ENCODE results near the gene KY. TPM values are rescaled to one million over a fixed set of nuclear protein-coding genes. Genes with fewer than 3 reads are reported as not detected.

The KY gene
- total RNA-seq, 1 donor: under 0.01 TPM

GRCh38 chr3:134622806-134623365 lies 27.9 kb downstream of the KY start:
- Histone ChIP-seq H3K9me3 (ENCODE audit: low read depth, low read length) (no peaks in the 10 kb centered on the region), H3K4me3 (ENCODE audit: low read length) (no peak overlapping the region), H3K4me1 (ENCODE audit: insufficient read depth, low read length) (peaks cover 6% of the 10 kb centered on the region), H3K27me3 (ENCODE audit: insufficient read depth, low read length) (no peaks in the 10 kb centered on the region)

GRCh38 chr3:134621854-134622253 lies 29.0 kb downstream of the KY start:
- Histone ChIP-seq H3K4me3 (ENCODE audit: low read length) (no peak overlapping the region), H3K27me3 (ENCODE audit: insufficient read depth, low read length) (no peaks in the 10 kb centered on the region), H3K4me1 (ENCODE audit: insufficient read depth, low read length) (peaks cover 6% of the 10 kb centered on the region), H3K9me3 (ENCODE audit: low read depth, low read length) (no peaks in the 10 kb centered on the region)

GRCh38 chr3:134620476-134621115 lies 30.2 kb downstream of the KY start:
- H3K4me1 ChIP-seq (ENCODE audit: insufficient read depth, low read length): peaks cover 6% of the 10 kb centered on the region
- no peak overlapping the region for H3K4me3 ChIP-seq (ENCODE audit: low read length)
- no peaks in the 10 kb centered on the region for H3K9me3 ChIP-seq (ENCODE audit: low read depth, low read length)
- no peaks in the 10 kb centered on the region for H3K27me3 ChIP-seq (ENCODE audit: insufficient read depth, low read length)

- Histone ChIP-seq H3K4me3 (ENCODE audit: low read length) (no peak overlapping the region), H3K27me3 (ENCODE audit: insufficient read depth, low read length) (no peaks in the 10 kb centered on the region), H3K9me3 (ENCODE audit: low read depth, low read length) (no peaks in the 10 kb centered on the region), H3K4me1 (ENCODE audit: insufficient read depth, low read length) (peaks cover 6% of the 10 kb centered on the region)
Observed at GRCh38 chr3:134619884-134620445, 30.9 kb downstream of the KY start.

GRCh38 chr3:134619301-134619615 lies 31.6 kb downstream of the KY start:
- peaks cover 6% of the 10 kb centered on the region for H3K4me1 ChIP-seq (ENCODE audit: insufficient read depth, low read length)
- no peaks in the 10 kb centered on the region for H3K27me3 ChIP-seq (ENCODE audit: insufficient read depth, low read length)
- no peaks in the 10 kb centered on the region for H3K9me3 ChIP-seq (ENCODE audit: low read depth, low read length)
- no peak overlapping the region for H3K4me3 ChIP-seq (ENCODE audit: low read length)

GRCh38 chr3:134618478-134619300 lies 32.1 kb downstream of the KY start:
- Histone ChIP-seq H3K4me1 (ENCODE audit: insufficient read depth, low read length) (peaks cover 6% of the 10 kb centered on the region), H3K27me3 (ENCODE audit: insufficient read depth, low read length) (no peaks in the 10 kb centered on the region), H3K9me3 (ENCODE audit: low read depth, low read length) (no peaks in the 10 kb centered on the region), H3K4me3 (ENCODE audit: low read length) (no peak overlapping the region)

- Histone ChIP-seq H3K4me1 (ENCODE audit: insufficient read depth, low read length) (peaks cover 6% of the 10 kb centered on the region), H3K4me3 (ENCODE audit: low read length) (no peak overlapping the region), H3K27me3 (ENCODE audit: insufficient read depth, low read length) (no peaks in the 10 kb centered on the region), H3K9me3 (ENCODE audit: low read depth, low read length) (no peaks in the 10 kb centered on the region)
Observed at GRCh38 chr3:134617608-134618477, 33.0 kb downstream of the KY start.

- Histone ChIP-seq H3K4me1 (ENCODE audit: insufficient read depth, low read length) (peaks cover 3% of the 10 kb centered on the region), H3K4me3 (ENCODE audit: low read length) (no peak overlapping the region), H3K27me3 (ENCODE audit: insufficient read depth, low read length) (no peaks in the 10 kb centered on the region), H3K9me3 (ENCODE audit: low read depth, low read length) (no peaks in the 10 kb centered on the region)
Observed at GRCh38 chr3:134615743-134616142, 35.1 kb downstream of the KY start.

GRCh38 chr3:134614955-134615354 lies 35.9 kb downstream of the KY start:
- Histone ChIP-seq H3K27me3 (ENCODE audit: insufficient read depth, low read length) (no peaks in the 10 kb centered on the region), H3K9me3 (ENCODE audit: low read depth, low read length) (no peaks in the 10 kb centered on the region), H3K4me3 (ENCODE audit: low read length) (no peak overlapping the region), H3K4me1 (ENCODE audit: insufficient read depth, low read length) (peaks cover 3% of the 10 kb centered on the region)

GRCh38 chr3:134613006-134613520 lies 37.8 kb downstream of the KY start:
- Histone ChIP-seq H3K4me1 (ENCODE audit: insufficient read depth, low read length) (peaks cover 5% of the 10 kb centered on the region), H3K27me3 (ENCODE audit: insufficient read depth, low read length) (no peaks in the 10 kb centered on the region), H3K9me3 (ENCODE audit: low read depth, low read length) (no peaks in the 10 kb centered on the region), H3K4me3 (ENCODE audit: low read length) (no peak overlapping the region)

GRCh38 chr3:134611516-134611915 lies 39.3 kb downstream of the KY start:
- H3K9me3 ChIP-seq (ENCODE audit: low read depth, low read length): no peaks in the 10 kb centered on the region
- H3K27me3 ChIP-seq (ENCODE audit: insufficient read depth, low read length): no peaks in the 10 kb centered on the region
- H3K4me3 ChIP-seq (ENCODE audit: low read length): no peak overlapping the region

GRCh38 chr3:134610432-134611385 lies 40.1 kb downstream of the KY start:
- no peaks in the 10 kb centered on the region for H3K27me3 ChIP-seq (ENCODE audit: insufficient read depth, low read length)
- H3K9me3 ChIP-seq (ENCODE audit: low read depth, low read length): no peaks in the 10 kb centered on the region

More at GRCh38 chr3:134611516-134611915, 39.3 kb downstream of the KY start:
- peaks cover 20% of the 10 kb centered on the region for H3K4me1 ChIP-seq (ENCODE audit: insufficient read depth, low read length)

GRCh38 chr3:134609821-134610431 lies 40.9 kb downstream of the KY start:
- Histone ChIP-seq H3K27me3 (ENCODE audit: insufficient read depth, low read length) (no peaks in the 10 kb centered on the region), H3K4me1 (ENCODE audit: insufficient read depth, low read length) (peaks cover 36% of the 10 kb centered on the region), H3K9me3 (ENCODE audit: low read depth, low read length) (no peaks in the 10 kb centered on the region), H3K4me3 (ENCODE audit: low read length) (no peak overlapping the region)

More at GRCh38 chr3:134610432-134611385, 40.1 kb downstream of the KY start:
- no peak overlapping the region for H3K4me3 ChIP-seq (ENCODE audit: low read length)
- peaks cover 28% of the 10 kb centered on the region for H3K4me1 ChIP-seq (ENCODE audit: insufficient read depth, low read length)

All from mononuclear cell (primary cell).